Hematopoietic multipotent progenitor cell treated with erythropoietin and hydrocortisone succinate and interleukin-3 and kit ligand, for 6 days (in vitro differentiated cells): ENCODE data around the gene KCNG4.

Experiments
- DNase-seq: peaks from one replicate; pipeline ENCODE4 v3.0.0-alpha.2; 2015

The KCNG4 gene

GRCh38 chr16:84181144-84181915 lies 58.5 kb downstream of the KCNG4 start:
- DNase-seq, result no peak

GRCh38 chr16:84180519-84181140 lies 59.2 kb downstream of the KCNG4 start:
- no peak for DNase-seq

GRCh38 chr16:84179612-84180320 lies 60.0 kb downstream of the KCNG4 start:
- no peak for DNase-seq

GRCh38 chr16:84178892-84179611 lies 60.8 kb downstream of the KCNG4 start:
- no peak for DNase-seq

GRCh38 chr16:84178146-84178765 lies 61.6 kb downstream of the KCNG4 start:
- no peak for DNase-seq

GRCh38 chr16:84177741-84178073 lies 62.1 kb downstream of the KCNG4 start:
- no peak for DNase-seq

GRCh38 chr16:84176192-84177053 lies 63.4 kb downstream of the KCNG4 start:
- DNase-seq, result no peak

GRCh38 chr16:84175350-84176081 lies 64.3 kb downstream of the KCNG4 start:
- DNase-seq, result peak; percentile 74

- no peak for DNase-seq
These were observed 65.4 kb downstream of the KCNG4 start for GRCh38 chr16:84174396-84174795.

GRCh38 chr16:84169765-84170310 lies 70.0 kb downstream of the KCNG4 start:
- DNase-seq, result no peak
